ENCODE data around the gene RGS19. TPM values are rescaled to one million over a fixed set of nuclear protein-coding genes. Genes with fewer than 3 reads are reported as not detected.

The RGS19 gene
- total and polyA plus RNA-seq, 2 of the 8 experiments (the other 6 are each of a cell fraction or from before 2014, with no cell fraction given): 12.7 to 16.8 TPM

GRCh38 chr20:64038565-64039292, 40.6 kb downstream of the RGS19 start (continued):
- TF ChIP-seq CHD7 (IDR thresholded peaks at IDR 0.05; ENCODE audit: insufficient replicate concordance, low read length) (no peak), SIRT6 (IDR thresholded peaks at IDR 0.05; ENCODE audit: low read length) (no peak), RBBP5 (IDR thresholded peaks at IDR 0.05; ENCODE audit: borderline replicate concordance, low read depth, low read length) (no peak; the same call in 1 of the 2 replicates), RFX5 (IDR thresholded peaks at IDR 0.05; ENCODE audit: borderline replicate concordance, low read depth, low read length) (no peak), CTBP2 (IDR thresholded peaks at IDR 0.05; ENCODE audit: borderline replicate concordance, insufficient read depth, insufficient read length, low read length) (peak; percentile 21), GABPA (IDR thresholded peaks at IDR 0.05; ENCODE audit: borderline replicate concordance, insufficient read depth, low read length) (peak; percentile 81; the same call in 1 of the 2 replicates), NANOG (IDR thresholded peaks at IDR 0.05; ENCODE audit: insufficient read depth, low read depth, low read length, poor library complexity, severe bottlenecking) (no peak)
